GM19468 (cell line): ENCODE measurements around the gene LRRC37A2.
"Not testable (repeated sequence)": the region's sequence is repeated elsewhere in the genome, so short reads cannot be mapped to it uniquely, and the experiment has no call there.

Source experiments
- ATAC-seq: cut with Tn5 transposase; IDR thresholded peaks from one replicate; pipeline ENCODE4 v1.9.1; 2021; ENCODE audit warnings: mild to moderate bottlenecking, moderate library complexity, moderate number of reproducible peaks; ENCODE audit not compliant: unreplicated experiment; ENCODE audit errors: extremely low read depth

The LRRC37A2 gene

DNA sequence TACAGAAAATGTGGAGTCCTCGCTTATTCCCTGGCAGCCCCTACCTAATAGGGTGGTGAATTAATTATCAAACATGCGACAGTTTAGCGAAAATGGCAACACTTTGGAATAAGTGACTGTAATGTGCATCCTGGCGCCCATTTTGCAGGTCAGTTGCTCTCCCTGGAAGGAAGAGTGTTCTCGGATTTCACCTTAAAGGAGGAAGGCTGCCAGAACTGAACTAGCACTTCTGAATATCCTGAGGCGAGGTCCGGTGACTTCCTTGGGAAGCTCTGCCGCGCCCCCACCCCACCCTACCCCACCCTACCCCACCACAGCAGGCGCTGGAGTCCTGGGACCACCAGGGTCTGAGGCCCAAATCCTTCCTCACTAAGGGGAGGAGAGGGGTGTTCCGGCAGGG lies at the start of gene LRRC37A2:
Gene LRRC37A2, plus strand, starts transcription at position 301 of the 400 bp plus-strand sequence. CDS start 245 bp downstream, outside the sequence.
- ATAC-seq = not testable (repeated sequence)

DNA sequence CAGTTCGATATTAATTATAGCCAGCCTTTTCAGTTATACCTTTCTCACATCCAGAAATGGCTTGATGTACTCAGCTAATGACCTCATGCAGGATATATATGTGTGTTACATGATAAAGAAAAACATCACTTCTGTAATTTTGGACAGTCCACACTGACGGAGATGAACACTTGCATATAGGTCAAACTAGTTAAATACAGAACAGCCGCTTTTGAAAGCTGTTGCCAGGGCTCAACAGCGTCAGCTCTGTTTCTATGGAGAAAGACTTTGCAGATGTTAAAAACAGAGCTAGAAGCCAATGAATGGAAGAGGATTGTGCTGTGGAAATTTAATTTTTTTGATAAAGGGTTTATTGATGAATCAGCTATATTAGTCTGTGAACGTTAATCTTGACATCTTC lies 44.6 kb upstream of the LRRC37A2 start:
- ATAC-seq = not testable (repeated sequence)

DNA sequence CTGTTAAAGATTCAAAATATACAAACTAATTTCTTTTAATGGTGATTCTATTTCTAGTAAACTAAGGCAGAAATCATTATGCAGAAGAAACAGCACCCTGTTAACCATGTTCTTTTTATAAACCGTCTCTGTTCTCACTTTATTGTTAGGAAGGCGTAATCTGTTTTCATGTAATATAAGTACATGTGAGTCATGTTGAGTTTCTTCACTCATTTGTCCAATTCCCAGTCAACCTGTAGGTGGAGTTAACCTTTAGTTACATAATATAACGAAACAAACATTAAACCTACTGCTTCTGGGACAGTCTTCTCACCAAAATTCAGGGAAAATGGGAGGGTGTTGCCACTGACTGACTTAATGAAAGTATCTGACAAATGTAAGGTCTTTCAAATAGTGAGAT lies 37.8 kb upstream of the LRRC37A2 start:
- not testable (repeated sequence) for ATAC-seq

DNA sequence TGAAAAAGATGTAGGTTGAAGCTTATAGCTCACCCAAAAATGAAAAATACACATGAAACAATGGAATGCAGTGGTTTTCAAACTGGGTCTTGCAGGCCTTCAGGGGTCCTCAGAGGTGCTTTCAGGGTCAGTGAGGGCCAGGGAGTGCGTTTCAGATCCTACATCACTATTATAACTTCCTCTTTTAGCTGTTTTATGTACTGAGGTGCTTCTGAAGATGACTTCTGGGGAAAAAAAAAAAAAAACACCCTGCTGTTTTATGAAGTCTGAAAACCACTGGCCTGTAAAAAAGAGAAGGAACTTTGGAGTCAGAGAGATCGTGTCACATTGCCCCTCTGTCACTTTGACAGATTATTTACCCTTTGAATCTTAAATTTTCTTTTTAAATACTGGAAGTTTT lies 36.7 kb upstream of the LRRC37A2 start:
- not testable (repeated sequence) for ATAC-seq

DNA sequence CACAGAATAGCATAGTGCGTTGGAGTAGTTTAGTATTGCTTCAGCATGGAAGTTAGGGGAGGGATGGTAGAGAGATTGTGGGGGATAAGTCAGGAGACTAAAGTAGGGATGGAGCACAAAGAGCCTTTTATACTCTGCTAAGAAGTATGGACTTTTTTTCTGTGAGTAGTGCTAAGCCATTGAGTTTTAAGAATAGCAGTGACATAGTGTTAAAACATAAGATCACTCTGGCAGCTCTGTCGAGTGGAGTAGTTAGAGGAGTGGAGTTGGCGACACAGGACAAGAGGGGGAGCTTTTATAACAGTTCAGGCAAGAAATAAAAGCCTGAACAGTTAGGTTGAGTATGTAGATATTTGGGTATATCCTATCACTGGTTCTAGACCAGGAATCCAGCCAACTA lies 33.4 kb upstream of the LRRC37A2 start:
- not testable (repeated sequence) for ATAC-seq

DNA sequence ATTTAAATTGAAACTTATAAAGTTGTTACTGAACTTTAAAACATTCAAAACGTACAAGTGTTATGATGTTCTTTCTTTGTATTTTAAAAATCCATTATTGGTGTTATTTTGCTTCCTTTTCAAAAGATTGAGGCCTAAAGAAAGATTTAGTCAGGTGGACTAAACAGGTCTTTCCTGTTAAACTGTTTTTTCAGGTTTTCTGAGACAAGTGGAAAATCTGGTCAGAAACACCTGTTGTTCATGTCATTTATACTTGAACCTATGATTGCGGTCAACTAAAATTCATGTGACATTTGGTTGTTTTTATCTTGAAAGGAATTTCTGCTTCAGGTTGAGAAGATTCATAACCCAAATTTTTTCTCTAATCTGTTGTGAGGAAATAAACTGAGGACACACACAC lies 31.0 kb upstream of the LRRC37A2 start:
- not testable (repeated sequence) for ATAC-seq

DNA sequence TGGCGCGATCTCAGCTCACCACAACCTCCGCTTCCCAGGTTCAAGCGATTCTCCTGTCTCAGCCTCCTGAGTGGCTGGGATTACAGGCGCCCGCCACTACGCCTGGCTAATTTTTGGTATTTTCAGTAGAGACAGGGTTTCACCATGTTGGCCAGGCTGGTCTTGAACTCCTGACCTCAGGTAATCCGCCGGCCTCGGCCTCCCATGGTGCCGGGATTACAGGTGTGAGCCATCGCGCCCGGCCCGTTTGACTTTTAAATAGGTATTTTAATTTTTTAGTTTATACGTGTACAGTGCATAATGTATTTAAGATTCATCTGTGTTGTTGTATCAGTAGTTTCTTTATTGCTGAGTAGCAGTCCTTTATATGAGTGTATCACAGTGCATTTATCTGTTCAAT lies 20.2 kb upstream of the LRRC37A2 start:
- ATAC-seq = not testable (repeated sequence)

- ATAC-seq = not testable (repeated sequence)
Observed at GRCh38 chr17:46499437-46500139, 12.7 kb upstream of the LRRC37A2 start.

GRCh38 chr17:46505896-46506295 lies 6.4 kb upstream of the LRRC37A2 start:
- not testable (repeated sequence) for ATAC-seq

DNA sequence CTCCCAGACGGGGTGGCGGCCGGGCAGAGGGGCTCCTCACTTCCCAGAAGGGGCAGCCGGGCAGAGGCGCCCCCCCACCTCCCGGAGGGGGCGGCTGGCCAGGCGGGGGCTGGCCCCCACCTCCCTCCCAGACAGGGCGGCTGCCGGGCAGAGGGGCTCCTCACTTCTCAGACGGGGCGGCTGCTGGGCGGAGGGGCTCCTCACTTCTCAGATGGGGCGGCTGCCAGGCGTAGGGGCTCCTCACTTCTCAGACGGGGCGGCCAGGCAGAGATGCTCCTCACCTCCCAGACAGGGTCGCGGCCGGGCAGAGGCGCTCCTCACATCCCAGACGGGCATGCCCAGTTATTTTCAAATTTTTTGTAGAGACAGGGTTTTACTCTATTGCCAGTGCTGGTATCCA lies 22.4 kb downstream of the LRRC37A2 start:
- not testable (repeated sequence) for ATAC-seq

GRCh38 chr17:46548607-46549006 lies 36.3 kb downstream of the LRRC37A2 start:
- not testable (repeated sequence) for ATAC-seq

DNA sequence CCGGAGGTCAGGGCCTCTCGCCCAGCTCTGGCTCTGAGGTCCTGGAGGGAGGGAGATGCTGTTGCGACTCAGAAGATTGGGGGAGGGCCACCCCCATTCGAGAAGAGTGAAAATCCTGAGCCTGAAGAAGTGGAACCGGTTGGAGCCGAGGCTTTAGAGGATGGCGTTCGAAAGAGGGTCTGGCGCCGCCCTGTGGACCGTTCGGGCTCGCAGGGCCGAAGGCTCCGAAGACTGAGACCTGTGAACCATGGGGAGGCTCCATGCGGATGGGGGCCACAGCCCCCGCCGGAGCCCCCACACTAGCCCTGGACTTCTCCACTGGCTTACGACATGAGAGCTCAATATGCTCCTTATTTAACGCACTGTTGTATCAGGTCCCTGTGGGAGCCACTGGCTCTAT lies 46.9 kb downstream of the LRRC37A2 start:
- not testable (repeated sequence) for ATAC-seq

DNA sequence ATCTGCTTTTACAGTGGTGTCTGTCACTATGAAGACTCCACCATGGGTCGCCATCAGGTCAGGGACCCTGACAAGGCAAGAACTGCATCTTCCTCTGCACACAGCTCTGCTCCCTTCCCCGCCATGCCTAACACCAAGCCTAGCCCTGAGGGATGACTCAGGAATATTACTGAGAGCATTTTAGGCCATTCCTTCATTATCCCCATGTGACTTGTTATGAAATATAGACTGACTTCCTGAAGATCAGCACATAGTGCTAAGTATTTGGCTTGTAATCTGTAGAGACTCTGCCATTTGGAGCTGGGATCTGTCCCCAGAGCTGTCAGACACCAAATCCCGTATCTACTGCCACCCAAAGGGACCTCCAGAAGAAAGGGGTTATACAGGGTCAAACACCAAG lies 47.8 kb downstream of the LRRC37A2 start:
- not testable (repeated sequence) for ATAC-seq

GRCh38 chr17:46566284-46566683 lies 54.0 kb downstream of the LRRC37A2 start:
- peak; percentile 39 for ATAC-seq

DNA sequence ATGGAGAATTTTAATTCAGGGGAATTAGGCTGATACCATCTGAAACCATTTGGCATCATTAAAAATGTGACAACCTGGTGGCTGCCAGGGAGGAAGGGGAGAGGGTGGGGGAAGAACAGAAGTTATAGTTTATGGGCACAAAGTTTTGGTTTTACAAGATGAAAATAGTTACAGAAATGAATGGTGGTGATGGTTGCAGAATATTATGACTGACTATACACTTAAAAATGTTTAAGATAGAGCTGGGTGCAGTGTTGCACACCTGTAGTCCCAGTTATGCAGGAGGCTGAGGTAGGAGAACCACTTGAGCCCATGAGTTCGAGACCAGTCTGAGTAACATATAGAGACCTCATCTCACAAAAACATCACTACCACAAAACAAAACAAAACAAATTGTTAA lies 54.7 kb downstream of the LRRC37A2 start:
- ATAC-seq = not testable (repeated sequence)

- ATAC-seq = not testable (repeated sequence)
Observed at GRCh38 chr17:46571796-46572195, 59.5 kb downstream of the LRRC37A2 start.

DNA sequence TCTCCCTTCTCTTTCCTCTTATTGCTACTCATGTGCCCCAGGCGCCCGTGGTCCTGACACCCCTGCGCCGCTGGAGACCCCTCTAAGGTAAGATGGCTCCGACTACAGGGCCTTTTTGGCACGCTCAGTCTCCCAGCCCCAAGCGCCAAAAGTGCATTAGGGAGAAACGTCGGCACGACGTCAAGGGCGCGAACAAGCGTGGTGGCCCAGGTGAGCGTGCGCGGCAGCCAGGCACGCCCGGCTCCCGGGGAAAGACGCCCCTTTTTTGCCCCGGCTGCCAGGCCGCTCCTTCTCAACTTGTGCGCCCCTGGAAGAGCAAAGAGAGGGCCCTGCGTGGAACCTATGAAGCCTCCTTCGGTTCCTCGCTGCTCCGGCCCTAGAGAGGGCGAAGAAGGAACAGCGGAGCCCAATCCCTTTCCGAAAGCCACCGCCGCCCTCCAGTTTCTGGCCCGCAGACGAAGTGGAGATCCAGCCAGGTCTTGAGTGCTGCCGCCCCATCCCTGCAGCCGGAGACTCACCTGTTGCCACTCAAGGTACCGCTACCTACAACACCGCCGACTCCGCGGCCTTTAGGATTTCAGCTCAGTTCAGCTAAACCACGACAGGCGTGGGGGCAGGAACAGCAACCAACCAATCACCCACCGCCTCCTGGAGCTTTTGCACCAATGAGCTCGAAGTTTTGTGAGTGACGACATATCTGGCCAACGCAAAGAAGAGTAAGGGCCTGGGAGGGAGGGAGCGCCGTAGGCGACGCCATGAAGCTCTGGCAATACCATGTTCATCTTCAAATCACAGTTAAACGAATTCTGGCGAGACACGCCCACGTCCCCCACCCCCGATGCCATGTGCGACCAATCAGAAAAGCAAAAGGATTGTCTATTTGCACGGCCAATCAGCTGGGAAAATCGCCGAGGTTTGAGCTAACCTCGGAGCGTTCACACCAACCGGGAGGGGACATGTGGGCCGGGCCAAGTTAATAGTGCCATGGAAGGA lies 67.1 kb downstream of the LRRC37A2 start, which contains the start of gene ARL17A:
Gene ARL17A, minus strand, starts transcription at position 609 of the 993 bp plus-strand sequence. CDS start 3,369 bp downstream, outside the sequence.
- peak; percentile 68 for ATAC-seq

DNA sequence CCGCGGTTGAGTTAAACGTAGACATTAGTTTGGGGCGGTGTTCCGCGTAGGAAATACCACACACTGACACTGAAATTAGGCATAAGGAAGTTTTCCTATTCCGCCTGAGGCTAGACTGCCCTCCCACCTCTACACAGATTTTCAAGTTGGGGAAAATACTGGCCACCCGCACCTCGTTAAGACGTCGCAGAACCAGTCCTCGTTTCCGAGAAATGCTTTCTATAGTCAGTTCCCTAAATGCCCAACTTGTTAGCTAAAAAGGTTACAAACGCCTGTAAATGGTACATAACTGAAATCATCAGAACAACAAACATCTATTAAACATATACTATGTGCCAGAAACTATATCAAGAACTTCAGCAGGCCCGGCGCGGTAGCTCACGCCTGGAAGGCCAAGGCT lies 67.8 kb downstream of the LRRC37A2 start:
- ATAC-seq = not testable (repeated sequence)

- ATAC-seq = not testable (repeated sequence)
Observed at GRCh38 chr17:46585444-46585843, 73.2 kb downstream of the LRRC37A2 start.
